GM21526 (cell line): ENCODE results near the gene S100A7.

Source experiments
- ATAC-seq: cut with Tn5 transposase; IDR thresholded peaks from one replicate; pipeline ENCODE4 v1.9.1; 2021; ENCODE audit warnings: moderate library complexity; ENCODE audit not compliant: unreplicated experiment, low FRiP score

The S100A7 gene

DNA sequence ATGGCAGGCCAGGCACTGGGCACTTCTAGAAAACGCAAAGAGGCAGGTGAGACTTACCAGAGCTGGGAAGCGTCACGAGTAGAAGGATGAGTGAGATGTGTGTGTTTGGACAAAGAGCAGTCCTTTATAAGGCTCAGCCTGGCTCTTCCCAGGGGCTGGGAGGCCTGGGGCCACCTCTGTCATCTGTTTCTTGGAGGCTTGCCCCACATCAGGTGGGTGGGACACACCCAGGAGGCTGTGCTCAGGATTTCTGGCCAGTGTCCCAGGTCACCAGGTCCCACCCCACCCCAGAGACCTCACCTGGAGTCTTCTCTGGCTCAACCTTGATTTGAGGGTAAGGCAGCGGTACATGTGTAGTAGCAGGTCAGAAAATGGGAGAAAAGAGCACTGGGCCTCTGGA lies at the start of gene S100A7:
Gene S100A7 (minus strand): TSS at position 101 of the 400 bp plus-strand sequence. CDS start 1,638 bp downstream, outside the sequence.
- no peak for ATAC-seq

DNA sequence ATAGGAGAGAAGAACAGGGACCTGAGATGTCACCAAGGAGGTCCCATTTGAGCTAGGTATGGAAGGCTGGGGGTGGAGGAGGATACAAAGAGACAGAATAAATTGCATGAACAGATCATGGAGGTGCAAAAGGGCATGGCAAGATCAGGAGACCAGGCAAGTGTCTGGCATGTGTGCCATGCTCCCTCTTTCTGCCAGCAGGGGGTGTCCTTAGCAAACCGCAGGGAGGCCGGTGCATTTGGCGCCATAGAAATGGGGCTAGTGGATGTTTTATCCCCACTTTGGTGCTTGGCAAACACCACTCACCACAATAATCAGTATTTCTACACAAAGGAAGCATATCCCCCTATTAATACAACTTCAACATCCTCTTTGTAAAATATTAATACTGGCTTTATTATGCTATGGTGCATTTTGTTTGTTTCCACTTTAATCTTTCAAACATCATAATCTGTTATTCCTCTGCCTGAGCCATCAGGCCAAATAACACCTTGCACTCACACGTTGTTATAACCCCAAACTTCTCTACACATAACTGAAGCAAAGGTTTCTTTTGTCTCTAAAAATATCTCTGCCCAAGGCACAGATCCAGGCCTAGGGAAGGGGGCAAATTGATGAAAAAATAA lies 49.4 kb upstream of the S100A7 start:
- no peak for ATAC-seq

DNA sequence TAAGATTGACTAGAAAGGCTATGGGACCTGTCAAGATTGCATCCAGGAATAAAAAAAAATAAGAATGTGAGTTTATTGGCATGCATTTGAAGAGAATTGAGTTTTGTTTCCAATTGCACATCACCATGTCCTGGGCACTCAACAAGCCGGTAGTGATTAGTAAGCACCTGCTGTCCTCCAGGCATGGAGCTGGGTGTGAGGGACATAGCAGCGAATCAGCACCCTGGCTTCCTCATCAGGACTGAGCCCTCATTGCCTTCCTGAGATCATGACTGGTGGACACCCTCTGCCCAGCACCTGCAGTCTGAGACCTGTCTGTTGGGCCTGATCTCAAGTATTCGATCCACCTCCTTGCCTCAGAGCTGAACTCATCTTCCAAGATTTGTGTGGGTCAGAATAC lies 48.6 kb upstream of the S100A7 start:
- ATAC-seq: no peak

DNA sequence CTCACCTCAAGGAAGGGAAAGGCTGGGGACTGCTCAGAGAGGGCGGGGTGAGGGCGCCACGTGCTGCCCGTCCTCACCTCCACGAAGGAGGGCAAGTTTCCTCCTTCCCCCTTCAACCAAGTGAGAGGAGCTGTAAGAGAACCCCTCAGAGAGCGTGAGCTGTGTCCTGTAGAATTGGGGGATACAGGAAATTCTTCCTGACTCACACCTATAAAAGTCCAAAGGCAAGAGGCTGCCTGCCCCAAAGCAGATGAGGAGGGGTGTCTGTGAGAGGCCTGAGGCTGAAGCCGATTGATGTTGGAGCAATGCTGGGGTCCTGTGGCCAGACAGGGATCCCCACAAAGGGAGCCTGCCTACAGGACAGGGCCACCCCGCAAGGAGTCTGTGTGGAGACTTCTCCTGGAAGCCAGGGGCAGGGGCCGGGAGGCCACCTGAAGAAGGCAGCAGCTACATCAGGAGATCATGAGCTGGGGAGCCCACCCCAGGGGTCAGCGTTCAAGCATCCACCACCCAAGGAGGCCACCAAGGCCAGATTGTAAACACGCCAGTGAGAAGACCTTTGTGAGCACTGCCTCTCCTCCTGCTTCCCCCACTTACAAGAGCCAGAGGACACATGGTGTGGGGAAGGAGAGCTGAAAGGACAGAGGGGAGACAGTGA lies 47.6 kb upstream of the S100A7 start:
- ATAC-seq: no peak

DNA sequence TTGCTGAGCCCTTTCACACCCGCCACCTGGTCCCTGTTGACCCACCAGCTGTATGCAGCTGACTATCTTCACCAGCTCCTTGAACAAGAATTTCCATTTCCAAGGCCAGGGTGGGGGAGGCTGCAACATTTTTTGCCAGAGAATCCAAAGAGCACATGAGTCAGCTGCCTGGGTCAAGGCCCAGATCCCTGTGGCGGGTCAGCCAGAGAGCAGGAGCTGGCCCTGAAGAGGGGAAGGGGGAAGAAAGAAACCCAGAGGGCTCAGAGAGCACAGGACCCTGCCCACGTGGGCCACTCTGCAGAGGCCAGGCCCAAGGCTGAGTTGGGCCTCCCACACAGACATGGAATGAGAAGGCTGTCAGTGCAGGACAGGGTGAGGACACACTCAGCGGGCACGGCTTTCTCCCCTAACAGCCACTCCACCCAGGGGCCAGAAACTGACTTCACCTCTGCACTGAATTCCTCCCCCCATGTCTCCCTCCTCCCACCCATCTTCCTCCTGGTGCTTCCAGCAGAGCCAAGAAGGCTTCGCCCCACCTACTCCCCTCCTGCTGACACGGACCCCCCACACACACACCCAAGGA lies 46.5 kb upstream of the S100A7 start:
- no peak for ATAC-seq

DNA sequence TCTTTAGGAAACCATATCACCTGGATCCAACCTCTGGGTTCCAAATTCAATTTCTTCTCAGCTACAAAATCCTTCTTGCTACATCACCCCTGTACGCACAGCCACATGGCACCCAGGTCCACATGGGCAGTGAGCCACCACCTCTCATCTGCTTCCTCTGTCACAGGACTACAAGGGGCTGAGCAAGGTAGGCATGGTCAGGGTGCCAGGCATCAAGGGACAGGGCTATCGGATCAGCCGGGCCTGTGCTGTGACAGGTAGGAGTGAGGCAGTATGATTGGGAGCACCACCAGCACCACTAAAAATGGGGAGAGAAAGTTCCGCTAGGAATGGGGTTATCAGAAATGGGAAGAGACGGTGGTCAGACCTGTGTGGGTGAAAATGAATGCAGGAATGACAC lies 45.9 kb upstream of the S100A7 start:
- ATAC-seq: no peak

DNA sequence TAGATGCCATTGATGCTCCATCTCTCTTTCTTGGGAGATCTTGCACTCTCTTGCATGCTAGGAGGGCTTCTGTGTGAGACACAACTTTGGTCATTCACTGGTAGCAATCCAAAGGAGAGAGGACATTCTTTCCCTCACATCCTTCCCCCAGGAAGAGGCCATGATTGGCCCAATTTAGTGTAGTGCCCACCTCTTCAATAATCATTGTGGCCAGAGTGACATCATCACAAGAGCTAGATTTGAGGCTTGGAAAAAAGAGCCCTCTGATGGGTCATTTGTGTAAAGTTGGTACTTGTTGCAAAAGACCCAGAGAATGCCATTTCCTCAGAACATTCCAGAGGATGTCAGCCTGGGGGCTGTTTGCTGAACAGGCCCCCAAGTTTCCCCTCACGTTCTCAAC lies 45.1 kb upstream of the S100A7 start:
- ATAC-seq: no peak

DNA sequence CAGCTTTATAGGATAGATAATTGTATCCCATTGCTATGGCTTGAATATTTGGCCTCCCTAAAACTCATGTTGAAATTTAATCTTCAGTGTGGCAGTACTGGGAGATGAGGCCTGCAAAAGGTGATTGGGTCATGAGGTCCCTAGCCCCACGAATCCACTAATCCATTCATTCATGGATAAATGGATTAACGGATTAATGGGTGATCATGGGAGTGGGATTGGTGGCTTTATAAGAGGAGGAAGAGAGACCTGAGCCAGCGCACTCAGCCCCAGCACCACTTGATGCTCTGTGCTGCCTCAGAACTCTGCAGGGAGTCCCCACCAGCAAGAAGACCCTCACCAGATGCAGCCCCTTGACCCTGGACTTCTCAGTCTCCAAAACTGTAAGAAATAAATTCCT lies 43.3 kb upstream of the S100A7 start:
- ATAC-seq: no peak

DNA sequence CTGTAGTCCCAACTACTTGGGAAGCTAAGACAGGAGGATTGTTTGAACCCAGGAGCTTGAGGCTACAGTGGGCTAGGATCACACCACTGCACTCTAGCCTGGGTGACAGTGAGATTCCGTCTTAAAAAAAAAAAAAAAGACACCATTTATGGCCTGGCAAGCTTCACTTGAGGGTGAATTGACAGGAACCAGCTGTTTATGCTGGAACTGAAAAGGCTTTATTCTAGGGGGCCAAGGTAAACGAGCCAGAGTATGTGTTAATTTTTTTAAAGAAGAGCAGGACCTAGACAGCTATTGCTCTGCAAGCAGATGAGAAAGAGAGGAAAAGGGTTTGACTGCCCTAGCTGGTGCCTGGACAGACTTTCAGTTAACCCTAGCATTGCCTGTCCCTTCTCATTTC lies 38.3 kb upstream of the S100A7 start:
- ATAC-seq: no peak

DNA sequence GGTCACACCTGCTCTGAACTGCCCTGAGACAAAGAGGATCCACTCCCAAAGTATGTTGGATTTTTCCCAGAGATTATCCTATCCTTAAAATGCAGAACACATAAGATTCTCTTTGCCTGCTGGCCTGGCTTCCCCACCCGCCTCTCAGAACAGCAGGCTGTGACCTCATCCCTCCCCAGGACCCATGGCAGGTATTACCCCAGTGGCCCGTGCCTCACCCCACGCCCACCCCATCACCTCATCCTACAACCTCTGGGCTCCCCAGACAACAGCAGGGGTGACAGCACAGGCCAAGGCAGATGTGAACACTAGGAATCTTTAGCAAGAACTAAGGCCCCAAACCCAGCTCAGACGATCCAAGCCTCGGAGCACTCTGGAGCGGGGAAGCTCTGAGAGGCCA lies 35.1 kb upstream of the S100A7 start:
- ATAC-seq: no peak

DNA sequence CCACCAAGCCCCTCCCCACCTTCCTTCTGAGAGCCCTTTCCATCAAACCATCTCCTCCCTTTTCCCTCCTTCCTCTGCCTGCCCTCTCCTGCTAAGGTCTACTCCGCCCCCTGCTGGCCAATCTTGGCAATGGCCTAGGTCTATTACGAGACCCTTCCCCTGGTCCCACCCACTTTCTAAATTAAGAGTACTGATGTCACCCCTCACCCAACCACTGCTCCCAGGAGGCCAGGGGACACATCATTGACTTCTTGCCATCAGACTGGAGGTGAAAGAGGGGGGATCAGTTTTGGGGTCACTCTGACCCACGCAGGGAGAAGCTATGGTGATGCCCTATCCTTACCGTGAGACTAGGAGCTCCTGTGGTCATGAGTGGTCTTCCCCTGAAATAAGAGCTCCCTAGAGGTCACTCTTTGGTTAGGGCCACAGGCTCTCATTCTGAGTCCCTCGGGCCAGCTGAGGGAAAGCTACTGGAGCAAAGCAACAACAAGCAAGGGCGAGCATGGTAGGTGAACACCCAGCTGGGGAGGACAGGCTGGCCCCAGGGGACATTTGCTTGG lies 34.6 kb upstream of the S100A7 start:
- ATAC-seq: no peak

DNA sequence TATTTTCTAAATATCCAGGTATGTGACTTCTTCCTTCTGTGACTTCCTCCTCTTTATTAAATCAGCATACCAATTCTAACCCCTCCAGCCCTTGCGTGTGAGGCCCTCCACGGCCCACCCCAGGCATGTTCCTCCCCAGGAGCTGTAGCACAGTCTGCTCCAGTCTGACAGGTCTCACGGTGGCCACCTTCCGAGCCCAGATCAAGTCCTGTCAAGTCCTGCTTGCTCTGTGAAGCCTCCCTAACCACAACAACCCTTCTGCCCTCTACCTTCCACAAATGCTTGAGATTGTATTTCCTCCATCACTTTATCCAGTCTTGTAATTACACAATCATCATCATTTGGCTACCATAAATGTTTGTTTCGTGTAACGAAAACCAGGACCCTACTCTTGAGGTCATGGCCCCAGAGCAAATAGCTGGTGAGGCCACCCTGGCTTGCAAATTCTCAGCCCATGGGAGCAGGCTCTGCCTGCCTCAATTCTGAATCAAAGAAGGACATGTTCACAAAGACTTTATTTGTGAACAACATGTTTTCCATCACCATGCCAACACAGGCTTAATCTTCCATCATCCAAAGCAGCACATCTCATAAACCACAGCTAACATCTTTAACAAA lies 33.0 kb upstream of the S100A7 start:
- ATAC-seq: no peak

DNA sequence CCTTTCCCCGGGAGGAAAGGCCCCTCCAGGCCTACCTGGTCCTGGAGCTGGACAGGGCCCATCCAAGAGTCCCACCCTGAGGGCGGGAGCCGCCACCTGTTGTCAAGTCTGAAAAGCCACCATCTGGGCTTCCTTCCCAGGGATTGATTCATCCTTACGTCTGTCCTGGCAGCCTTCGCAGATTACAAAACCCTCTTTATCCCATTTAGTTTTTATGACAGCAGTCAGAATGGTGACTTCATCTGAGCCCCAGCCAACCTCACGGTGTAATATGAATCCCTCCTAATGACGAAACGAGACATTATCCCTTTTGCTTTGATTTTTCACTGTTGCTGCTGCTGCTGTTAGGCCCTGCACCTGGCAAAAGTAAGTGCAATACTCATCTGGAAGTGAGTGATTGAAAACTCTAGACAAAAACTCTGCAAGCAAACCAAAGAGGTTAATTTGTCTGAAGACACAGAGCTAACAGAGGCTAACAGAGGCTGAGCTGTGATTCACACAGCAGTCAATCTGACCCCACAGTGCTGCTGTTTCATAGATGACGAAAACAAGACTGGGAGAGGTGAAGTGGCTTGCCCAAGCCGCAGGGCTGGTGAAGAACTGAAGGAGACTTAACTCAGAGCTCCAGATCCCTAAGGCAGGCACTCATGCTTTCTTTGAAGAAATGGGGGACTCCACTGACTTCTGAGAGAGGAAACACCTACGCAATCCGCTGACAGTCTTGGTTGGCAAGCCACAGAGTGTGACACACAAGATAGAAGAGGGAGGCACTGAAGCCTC lies 30.0 kb upstream of the S100A7 start:
- no peak for ATAC-seq

DNA sequence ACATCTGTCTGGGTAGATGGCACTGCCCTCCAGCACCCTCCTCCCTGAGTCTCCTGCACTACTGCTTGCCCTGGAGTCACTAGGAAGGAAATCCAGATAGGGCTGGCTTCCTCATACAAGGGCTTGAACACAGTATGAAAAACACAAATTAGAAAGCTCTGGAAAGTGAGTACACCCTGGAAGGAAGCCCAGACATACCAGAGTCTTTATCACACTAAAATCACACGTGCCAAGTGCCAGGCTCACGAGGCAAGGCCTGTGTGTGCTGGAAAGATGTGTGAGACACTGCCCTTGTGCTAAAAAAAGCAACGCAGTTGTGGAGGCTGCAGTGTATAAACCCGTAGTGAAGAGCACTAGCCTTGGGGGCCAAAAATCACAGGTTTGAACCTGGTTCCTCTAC lies 28.3 kb upstream of the S100A7 start:
- ATAC-seq: no peak

DNA sequence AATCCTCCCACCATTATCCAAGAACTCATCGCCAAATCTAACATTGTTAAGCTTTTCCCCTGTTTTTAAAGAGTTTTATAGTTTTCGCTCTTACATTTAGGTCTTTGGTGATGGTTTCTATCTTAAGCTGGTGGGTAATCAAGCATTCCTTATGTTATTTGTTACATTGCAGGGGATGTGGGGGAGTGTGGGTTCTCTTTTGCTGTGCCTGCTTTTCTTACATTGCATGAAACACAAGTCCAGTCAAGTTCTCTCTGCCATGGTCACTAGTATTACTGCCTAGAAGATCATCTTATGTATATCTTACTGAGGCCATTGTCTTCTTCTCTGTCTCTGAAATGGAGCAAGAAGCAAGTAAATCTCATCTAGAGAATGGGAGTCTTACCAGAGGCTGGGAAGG lies 27.3 kb upstream of the S100A7 start:
- ATAC-seq: no peak

DNA sequence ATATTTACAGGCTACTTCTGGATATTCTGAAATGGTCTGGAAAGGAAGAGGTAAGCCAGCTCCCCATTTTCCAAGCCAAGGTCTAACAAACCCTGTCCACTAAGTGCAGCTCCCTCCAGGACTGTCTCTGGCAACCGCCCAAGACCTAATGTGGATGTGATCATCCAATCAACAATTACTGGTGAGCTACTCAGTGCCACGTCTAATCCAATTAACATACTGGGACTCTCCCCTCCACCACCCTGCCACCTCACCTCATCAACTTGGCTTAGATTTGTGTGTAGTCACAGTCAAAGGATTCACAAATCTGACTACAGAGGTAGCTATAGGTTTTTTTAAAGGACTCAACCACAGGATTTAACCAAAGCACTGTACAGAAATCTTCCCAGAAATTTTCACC lies 25.4 kb upstream of the S100A7 start:
- no peak for ATAC-seq

DNA sequence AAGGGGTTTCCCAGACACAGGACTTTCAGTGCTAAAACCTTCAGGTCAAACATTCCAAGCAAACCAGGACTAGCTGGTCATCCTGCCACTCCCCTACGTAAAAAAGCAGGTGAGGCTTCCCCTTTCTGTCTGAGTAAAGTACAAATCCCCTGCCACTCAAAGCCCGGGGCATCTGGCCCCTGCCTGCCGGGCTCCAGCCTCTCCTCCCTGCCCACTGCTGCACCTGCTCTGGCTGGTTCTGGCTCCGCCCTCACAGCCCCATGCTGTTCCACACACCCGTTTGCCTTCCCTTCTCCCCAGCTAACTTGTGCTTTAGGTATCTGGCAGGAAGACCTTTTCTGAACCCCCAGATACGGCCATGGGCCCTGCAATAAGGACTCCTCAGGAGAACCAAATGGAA lies 23.3 kb upstream of the S100A7 start:
- ATAC-seq: no peak

DNA sequence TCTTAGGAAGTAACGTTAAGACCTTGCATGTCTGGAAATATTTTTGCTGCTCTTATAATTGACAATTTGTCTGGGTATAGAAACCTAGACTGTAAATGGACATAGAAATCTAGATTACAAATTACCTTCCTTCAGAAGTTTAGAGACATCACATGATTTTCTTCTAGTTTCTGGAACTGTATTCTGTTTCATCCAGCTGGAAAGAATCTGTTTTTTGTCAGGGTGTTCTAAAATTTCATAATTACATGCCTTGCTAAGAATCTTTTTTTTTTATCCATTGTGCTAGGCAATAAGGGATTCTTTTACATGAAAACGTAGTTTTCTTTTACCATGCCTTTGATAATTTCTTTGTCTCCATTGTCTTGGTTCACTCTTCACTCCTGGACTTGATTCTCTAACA lies 20.7 kb upstream of the S100A7 start:
- no peak for ATAC-seq

DNA sequence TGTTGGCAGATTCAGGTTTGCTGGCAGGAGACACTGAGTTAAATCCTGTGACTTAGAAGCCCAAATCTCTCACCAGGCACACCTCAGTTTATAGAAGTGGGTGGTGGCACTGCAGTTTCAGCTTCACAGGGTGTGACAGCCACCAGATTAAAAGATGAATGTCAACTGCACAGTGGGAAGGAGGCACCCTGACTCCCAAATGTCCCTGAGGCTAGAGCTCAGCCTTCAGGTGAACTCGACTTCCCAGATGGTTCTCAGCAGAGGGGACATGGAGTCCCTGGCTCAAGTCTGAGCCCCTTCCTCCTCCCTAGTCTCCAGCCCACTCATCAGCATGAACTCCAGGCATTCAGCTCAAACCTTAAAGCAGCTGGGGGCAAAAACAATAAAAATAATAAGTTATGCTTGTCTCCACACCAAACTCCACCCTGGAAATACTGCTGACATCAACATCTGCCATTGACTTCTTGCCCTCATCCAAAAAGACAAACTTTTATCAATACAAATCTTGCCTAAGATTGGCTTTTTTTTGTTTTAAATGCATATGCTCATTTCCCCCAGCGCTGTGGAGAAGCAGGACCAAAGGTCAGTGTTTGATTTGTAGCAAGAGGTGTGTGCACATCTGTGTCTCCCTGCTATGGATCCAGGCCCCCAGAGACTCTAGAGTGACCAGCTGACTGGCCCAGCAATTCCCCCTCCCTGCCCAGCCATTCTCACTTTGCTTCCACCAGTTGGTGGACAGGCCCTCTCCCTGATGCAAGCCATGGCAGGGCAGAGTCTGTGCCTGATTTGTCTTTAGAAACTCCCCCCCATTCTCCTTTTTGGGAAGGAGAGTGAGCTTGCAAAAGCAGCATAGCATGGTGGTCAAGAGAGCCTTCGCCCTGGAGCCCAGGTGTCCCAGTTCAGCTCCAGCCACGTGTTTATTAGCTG lies 18.5 kb upstream of the S100A7 start:
- ATAC-seq: no peak
